AG20443 (cell line): ENCODE data around the gene RPL36.
A peak's percentile ranks its signal among the peaks of the same experiment; 100 is the strongest.
"Not testable (repeated sequence)": the region's sequence is repeated elsewhere in the genome, so short reads cannot be mapped to it uniquely, and the experiment has no call there.

Experiments
- DNase-seq: peaks from one replicate; pipeline ENCODE4 v3.0.0; 2012; ENCODE audit warnings: low spot score, mixed read lengths

Gene RPL36

DNA sequence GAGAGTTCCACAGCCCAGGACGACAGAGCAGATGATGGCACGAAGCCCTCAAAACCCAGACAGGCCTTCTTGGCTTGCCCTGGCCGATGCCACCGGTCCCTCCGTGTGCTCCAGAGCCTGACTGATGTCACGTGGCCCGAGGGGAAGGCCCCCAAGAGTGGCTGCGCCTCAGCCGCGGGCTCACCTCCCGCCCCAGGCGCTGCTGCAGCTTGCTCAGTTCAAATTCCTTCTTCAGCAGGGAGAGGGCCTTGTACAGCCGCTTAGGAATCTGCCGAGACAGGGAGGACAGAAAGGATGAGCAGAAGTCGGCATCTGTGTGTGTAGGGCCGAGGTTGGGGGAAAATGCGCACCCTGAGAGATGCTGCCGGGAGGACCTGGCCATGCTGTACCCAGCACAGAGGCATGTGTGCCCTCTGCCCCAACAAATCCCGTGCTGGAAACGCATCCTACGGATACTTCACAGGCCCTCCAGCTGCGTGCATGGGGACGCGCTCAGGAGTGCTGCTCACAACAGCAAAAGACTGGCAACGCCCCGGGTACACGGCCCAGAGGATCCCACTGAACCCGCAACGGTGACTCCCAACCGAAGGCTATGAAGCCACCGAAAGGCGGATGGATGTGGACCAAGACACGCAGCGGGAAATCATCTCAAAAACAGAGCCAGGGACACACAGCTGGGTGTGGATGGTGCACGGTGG, 16.9 kb downstream of the RPL36 start:
- DNase-seq = no peak

DNA sequence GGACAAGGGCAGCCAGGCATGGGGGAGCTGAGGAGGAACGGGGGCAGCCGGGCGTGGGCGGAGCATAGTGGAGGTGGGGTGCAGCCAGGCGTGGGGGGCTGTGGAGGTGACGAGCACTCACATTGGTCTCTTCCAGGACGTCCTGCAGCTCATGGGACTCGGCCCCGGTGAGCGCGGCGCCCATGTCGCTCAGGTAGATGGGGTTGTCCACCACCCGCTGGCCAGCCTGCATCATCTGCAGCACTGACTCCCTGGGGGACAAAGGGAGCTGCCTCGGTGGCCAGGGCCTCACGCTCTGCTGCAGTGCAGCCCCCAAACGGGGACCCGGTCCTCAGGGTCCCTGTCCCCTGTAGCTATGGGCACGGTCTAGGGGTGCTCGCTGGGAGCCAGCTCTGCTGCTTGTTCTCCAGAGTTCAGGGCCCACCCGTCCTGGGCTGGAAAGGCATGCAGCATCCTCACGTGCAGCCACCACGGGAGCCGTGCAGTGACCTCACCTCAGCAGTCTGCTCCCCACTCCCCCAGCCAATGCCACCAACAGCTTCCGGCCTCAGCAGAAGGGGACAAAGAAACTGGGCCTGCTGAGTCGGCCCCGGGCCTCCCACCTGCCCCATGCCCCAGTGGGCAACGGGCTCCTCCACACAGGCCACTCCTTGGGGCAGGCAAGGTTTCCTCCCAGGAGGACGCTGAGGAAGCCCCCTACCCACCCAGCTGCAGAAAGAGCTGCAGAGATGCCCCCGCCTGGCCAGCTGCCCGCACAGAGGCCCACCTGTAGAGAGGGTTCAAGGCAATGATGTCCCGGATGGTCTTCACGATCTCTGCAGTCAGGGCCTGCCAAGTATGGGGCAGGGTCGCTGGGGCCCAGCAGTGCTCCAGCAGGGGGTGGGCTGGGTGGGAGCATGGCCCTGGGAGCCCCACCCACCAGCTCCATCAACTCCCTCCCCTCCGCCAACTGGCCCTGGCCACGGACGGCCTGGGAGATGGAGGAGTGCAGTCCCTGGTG, 17.8 kb downstream of the RPL36 start:
- DNase-seq = no peak

DNA sequence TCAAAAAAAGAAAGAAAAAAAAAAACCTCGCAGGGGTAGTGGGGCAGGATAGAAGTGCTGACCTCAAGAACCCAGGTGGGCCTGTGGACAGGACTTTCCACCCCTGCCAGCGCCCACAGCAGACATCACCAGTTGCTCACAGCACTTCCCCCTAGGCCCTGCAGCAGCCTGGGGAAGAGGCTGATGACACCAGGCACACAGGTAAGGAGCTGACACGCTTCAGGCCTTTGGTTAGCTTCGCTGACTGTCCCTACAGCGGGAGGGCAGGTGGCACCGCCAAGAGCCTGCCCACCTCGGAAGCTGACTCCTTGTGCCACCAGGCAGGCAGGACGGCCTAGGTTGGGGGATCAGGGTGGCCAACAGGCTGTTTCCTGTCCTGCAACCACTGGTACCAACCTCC, 20.9 kb downstream of the RPL36 start:
- DNase-seq = no peak

DNA sequence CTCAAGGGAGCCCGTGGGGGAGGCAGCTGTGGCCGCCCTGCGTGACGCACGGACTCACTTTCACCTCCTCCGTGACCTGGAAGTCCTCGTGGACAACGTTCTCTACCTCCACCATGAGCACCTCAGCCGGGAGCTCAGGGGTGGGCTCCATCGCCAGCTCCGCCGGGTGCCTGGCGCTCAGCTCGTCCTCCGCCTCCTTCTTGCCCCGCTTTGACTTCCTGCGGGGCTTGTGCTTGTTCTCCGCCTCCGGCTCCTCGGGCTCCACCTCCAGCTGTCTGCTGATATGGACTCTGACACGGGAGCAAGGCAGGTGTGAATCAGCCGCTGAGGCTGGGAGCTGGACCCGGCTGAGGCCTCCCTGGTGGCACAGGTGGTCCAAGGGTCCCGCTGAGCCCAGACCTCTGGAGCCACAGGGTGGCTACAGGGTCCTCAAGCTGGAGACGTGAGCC, 21.6 kb downstream of the RPL36 start:
- DNase-seq = no peak

DNA sequence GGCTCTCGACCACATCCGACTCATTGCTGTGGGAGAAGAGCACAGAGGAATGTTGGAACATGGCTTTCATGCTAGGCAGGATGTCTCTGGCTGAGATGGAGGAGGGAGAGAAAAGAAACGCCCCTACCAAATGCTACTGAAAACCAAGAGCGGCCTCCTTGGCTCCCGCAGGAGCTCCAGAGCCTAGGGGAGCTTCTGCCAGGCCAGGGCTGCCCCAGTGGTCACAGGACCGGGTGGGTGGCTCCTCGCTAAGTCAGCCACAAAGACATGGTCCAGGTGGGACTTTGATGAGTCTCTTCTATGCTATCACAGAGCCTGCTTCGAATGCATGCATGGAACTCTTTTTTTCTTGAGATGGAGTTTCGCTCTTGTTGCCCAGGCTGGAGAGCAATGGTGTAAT, 23.1 kb downstream of the RPL36 start:
- DNase-seq = no peak

DNA sequence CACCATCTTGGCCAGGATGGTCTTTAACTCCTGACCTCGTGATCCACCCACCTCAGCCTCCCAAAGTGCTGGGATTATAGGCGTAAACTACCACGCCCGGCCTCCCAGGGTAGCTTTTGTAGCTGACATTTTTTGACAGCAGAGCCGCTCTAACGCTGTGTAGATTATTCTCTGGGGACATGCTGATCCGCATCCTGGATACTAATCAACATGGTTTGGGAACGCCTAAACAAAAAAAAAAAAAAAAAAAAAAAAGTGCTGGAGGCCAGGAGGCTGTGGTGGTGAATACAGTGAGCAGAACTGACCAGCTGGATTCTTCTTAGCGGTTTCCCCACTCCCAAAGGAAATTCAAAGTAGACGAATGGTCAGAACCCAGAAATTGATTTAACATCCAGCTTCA, 24.7 kb downstream of the RPL36 start:
- no peak for DNase-seq

DNA sequence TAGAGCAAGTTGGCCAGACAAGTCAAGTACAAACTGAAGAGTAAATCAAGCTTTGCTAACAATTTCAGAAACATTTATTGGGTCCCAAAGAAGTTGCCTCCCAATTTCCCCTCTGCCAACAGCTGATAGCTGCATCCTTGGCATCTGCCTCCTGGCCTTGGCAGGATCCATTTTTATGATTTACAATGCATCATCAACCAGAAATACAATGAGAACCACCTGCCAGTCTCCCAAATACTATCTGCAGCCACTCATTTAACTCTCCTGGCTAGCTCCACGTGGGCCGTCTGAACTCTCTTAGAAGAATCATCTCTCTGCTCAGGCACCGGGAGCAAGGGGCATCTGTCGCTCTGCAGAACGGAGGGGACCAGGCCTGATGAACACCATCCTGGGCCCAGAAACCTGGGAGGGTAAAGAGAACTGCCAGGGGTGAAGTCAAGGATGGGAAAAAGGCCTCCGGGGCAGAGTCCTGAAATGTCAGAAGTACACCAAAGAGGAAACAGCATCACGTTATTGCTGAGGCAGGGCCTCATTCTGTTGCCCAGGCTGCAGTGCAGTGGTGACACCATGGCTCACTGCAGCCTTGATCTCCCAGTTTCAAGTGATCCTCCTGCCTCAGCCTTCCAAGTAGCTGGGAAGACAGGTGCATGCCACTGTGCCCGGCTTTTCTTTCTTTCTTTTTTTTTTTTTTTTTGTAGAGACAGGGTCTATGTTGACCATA, 27.3 kb downstream of the RPL36 start:
- DNase-seq = no peak

DNA sequence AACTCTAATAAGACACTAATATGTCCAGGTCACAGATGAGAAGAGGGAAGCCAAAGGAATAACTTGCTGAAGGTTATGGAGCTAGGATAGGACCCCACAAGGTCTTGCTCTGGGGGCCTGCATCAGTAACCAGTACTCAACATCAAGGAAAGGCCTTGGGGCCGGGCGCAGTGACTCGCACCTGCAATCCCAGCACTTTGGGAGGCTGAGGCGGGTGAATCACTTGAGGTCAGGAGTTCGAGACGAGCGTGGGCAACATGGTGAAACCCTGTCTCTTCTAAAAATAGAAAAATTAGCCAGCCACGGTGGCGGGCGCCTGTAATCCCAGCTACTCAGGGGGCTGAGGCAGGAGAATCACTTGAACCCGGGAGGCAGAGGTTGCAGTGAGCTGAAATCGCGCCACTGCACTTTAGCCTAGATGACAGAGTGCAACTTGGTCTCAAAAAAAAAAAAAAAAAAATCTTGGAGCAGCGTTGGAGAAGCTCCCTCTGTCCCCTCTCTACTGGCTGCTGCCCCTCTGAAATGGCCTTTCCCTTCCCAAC, 28.0 kb downstream of the RPL36 start:
- DNase-seq = no peak

DNA sequence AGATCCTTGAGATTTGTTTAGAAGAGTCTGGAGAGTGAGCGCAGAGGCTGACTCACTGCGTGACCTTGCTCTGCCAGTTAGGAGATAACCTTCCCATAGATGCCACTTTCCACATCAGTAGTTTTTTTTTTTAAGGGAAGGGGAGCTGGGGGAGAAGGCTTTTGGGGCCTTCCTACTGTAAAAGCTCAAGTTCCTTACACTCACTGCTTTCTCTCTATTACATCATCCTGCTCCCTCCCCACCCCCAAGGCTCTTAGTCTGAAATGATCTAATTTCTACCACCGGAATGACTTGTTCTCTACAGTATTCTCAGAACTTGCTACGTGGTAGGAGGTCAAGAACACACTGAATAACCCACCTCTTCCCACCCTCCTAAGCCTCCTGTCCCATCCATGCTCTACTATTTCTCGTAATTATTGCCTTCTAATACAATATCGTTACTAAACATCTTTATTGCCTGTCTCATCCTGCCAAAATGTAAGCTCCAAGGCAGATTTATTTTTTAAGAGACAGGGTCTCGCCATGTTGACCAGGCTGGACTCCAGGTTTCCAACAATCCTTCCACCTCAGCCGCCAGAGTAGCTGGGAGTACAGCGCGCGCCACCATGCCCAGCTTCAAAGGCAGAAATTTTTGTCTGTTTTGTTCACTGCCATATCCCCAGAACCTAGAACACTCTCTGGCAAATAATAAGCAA, 28.6 kb downstream of the RPL36 start:
- peak; percentile 66 for DNase-seq

DNA sequence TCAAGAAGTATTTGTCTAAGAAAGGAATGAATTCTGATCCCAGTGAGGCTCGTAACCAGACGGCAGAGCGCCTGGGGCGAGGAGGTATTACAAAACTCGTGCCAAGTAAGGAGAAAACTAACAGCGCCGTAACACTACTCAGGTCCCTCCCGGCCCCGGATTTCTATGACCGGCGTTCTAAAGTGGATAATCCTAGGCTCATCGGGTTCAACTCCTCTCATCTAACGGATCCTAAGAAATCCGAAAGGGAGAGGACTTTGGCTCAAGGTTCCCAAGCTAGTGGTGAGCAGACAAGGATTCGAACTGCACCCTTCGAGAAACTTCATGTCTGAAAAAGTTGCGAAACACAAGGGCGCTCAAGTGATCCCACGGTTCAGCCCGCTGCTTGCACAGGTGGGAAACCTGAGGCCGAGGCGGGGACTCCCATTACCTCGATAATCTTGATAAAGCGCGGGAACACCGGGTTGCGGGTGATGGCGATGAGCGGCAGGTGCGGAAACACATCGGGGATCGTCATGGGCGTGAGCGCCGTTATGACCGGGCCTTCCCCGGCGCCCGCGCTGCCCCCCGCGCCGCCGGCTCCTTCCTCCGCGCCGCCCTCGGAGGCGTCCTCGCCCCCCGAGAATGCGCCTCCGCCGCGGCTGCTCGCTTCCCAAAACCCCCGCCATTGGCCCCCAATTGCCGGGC, 29.3 kb downstream of the RPL36 start:
- peak; percentile 16 for DNase-seq

DNA sequence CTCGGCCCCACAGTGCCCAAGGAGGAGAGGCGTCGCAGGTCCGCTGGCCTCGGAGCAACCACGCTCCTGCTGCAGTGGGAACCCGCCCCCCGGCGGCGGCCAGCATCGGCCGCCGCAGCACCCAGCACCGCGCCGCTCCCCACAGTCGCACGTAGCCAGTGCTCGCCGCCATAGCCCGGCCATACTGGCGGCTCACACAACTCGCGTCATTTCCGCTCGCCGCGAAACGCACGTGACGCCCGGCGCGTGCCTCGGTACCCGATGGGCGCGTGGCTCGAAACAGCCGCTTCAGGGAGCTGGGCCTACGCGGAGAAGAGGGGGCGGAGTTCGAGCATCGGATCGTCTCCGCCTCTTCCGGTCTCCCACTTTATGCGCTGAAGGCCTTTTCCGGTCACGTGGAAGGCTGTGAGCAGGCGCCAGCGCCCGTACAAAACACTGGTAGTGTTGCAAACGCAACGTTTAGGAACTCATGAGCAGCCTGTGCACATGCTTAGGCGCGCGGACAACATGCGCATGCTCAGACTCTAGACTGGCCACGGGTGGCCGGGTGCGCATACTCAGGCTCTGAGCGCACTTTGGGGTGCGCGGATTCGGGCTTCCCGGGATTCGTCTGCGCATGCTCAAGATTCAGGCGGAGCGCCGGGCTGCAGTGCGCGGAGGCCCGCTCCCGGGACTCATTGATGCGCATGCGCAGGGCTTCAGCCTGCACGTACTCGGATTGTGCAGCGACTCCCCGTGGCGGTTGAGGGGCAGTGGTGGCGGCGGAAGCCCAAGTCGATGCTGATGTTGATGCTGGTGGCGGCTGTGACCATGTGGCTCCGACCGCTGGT, 30.1 kb downstream of the RPL36 start, which contains the start of the genes CATSPERD and LONP1:
Gene CATSPERD, plus strand, starts transcription at position 677 of the 830 bp plus-strand sequence. Its CDS starts 101 bp downstream, at position 778.
Gene LONP1, minus strand, starts transcription at position 186 of the 830 bp plus-strand sequence. Its CDS starts 14 bp downstream, at position 172.
- peak; percentile 100 for DNase-seq

DNA sequence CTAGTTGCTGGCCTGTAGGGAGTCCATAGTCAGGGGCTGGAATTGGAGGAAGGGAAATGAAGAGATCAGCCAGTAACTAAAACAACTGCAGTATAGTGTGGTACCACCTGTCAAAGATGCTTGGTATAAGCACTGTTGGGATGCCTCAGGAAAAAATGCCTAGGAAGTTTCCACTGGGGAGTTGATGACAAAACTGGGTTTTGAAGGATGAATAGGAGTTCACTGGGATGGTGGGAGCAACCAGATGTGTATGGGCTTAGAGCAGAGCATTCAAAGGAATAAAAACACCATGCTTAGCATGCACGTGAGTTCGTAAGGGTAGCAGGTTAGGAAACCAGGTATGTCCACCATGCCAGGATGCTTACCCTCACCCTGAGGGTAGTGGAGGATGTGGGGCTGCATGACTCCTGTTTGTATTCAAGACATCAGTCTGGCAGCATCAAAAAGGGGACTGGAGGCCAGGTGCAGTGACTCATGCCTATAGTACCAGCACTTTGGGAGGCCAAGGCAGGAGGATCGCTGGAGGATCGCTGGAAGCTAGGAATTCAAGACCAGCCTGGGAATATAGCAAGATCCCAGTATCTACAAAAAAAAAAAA, 37.5 kb downstream of the RPL36 start:
- DNase-seq = no peak

DNA sequence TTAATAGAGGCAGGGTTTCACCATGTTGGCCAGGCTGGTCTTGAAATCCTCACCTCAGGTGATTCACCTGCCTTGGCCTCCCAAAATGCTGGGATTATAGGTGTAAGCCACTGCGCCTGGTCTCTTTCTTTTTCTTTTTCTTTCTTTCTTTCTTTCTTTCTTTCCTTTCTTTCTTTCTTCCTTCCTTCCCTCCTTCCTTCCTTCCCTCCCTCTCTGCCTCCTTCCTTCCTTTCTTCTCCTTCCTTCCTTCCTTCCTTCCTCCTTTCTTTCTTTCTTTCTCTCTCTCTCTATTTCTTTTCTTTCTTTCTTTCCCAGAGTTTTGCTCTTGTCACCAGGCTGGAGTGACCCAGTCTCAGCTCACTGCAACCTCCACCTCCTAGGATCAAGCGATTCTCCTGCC, 43.1 kb downstream of the RPL36 start:
- DNase-seq = not testable (repeated sequence)

DNA sequence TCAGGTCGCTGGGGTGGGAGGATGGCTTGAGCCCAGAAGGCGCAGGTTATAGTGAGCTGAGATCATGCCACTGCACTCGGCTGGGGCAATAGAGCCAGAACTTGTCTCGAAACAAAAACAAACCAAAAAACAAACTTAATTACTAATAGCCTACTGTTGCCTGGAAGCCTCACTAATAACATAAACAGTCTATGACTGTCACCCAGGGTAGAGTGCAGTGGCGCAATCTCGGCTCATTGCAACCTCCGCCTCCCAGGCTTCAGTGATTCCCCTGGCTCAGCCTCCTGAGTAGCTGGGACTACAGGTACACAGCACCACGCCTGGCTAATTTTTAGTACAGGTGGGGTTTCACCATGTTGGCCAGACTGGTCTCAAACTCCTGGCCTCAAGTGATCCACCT, 48.3 kb downstream of the RPL36 start:
- no peak for DNase-seq
